Tibial nerve (tissue), 4 donors: ENCODE results near the gene TMED10. TPM values are rescaled to one million over a fixed set of nuclear protein-coding genes. Genes with fewer than 3 reads are reported as not detected.

Source experiments
- DNase-seq, 2 donors: peaks; one replicate each; pipeline ENCODE4 v3.0.0-alpha.2; 2019; ENCODE audit warnings: low spot score in 2 of 2
- H3K27ac ChIP-seq, 4 donors: fragments of 200-600 bp; sonication (generic) in 3 of 4; one replicate each; pipeline ENCODE4 v1.5.1; 2017 to 2019; ENCODE audit warnings: mild to moderate bottlenecking in 1 of 4
- H3K27me3 ChIP-seq, 2 donors: fragments of 200-600 bp; sonication (generic) in 1 of 2; one replicate each; pipeline versions ENCODE4 v1.5.1 to v1.6.0; 2017 to 2019
- H3K36me3 ChIP-seq, 3 donors: fragments of 200-600 bp; sonication (generic); one replicate each; pipeline ENCODE4 v1.5.1; 2018 to 2019
- H3K4me1 ChIP-seq, 4 donors: fragments of 200-600 bp; sonication (generic) in 3 of 4; one replicate each; pipeline ENCODE4 v1.5.1; 2017 to 2019
- H3K4me3 ChIP-seq, 4 donors: fragments of 200-600 bp; sonication (generic) in 3 of 4; one replicate each; pipeline ENCODE4 v1.5.1; 2017 to 2019; ENCODE audit warnings: mild to moderate bottlenecking in 1 of 4, moderate library complexity in 1 of 4
- H3K9me3 ChIP-seq, 4 donors: fragments of 200-600 bp; sonication (generic) in 3 of 4; one replicate each; pipeline ENCODE4 v1.5.1; 2017 to 2019
- EP300 ChIP-seq, 2 donors: sonication (generic); formaldehyde crosslinking; IDR thresholded peaks; one replicate each; pipeline ENCODE4 v1.6.1; 2017; ENCODE audit warnings: antibody characterized with exemption in 2 of 2, mild to moderate bottlenecking in 1 of 2
- POLR2A ChIP-seq, 2 donors: fragments of 450-650 bp; IDR thresholded peaks; one replicate each; pipeline ENCODE4 v1.6.1; 2017; ENCODE audit warnings: antibody characterized with exemption in 2 of 2, mild to moderate bottlenecking in 2 of 2, moderate library complexity in 2 of 2
- WGBS, 2 donors: methylation state at CpG; one replicate each; pipeline ENCODE4 v1.1.5; 2018; 5-methylcytosine and 5-hydroxymethylcytosine counted together
- total RNA-seq, 4 donors: library from RNA; depleted of rRNA; stranded (reverse); fragments of >200 nt; gene quantifications; one replicate each; pipeline ENCODE4 v1.1.0, GENCODE V29; 2016
- TF ChIP-seq, protein P1 (sequence below), 5 experiments: fragments of 200-600 bp in 3 of 5; fragments of 450-650 bp in 2 of 5; sonication (generic) in 3 of 5; IDR thresholded peaks; one replicate each; pipeline ENCODE4 v1.5.1; 2016 to 2019; ENCODE audit warnings: antibody characterized with exemption in 5 of 5, mild to moderate bottlenecking in 3 of 5, moderate library complexity in 2 of 5

Gene TMED10
- total RNA-seq, 4 donors from 2014 or later, result 262 to 296 (median 280) TPM

DNA sequence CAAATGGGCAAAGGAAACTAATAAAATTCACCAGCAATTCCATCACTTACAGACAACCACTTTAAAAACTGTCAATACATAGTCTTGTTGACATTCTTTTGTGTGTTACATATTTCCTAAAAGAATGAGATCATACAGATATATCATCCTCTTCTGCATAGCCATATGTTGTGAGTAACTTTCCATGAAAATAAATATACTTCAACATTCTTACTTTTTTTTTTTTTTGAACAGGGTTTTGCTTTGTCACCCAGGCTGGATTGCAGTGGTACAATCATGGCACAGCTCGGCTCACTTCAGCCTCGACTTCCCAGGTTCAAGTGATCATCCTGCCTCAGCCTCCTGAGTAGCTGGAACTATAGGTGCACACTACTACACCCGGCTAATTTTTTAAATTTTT lies 86.1 kb downstream of the TMED10 start:
- 87 to 96% methylated on average over 3 of the region's 3 CpGs for WGBS, 2 donors
- Histone ChIP-seq H3K4me3 (no peak overlapping the region), H3K36me3 (peaks cover 6 to 100% (median 16%) of the 10 kb centered on the region in 3 donors), H3K9me3 (no peaks in the 10 kb centered on the region), H3K4me1 (no peaks in the 10 kb centered on the region), H3K27ac (no peak overlapping the region), H3K27me3 (no peaks in the 10 kb centered on the region)
- TF ChIP-seq, protein P1, sequence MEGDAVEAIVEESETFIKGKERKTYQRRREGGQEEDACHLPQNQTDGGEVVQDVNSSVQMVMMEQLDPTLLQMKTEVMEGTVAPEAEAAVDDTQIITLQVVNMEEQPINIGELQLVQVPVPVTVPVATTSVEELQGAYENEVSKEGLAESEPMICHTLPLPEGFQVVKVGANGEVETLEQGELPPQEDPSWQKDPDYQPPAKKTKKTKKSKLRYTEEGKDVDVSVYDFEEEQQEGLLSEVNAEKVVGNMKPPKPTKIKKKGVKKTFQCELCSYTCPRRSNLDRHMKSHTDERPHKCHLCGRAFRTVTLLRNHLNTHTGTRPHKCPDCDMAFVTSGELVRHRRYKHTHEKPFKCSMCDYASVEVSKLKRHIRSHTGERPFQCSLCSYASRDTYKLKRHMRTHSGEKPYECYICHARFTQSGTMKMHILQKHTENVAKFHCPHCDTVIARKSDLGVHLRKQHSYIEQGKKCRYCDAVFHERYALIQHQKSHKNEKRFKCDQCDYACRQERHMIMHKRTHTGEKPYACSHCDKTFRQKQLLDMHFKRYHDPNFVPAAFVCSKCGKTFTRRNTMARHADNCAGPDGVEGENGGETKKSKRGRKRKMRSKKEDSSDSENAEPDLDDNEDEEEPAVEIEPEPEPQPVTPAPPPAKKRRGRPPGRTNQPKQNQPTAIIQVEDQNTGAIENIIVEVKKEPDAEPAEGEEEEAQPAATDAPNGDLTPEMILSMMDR (IDR thresholded peaks at IDR 0.05), result no peak
- TF ChIP-seq EP300 (IDR thresholded peaks at IDR 0.05), result no peak
- TF ChIP-seq POLR2A (IDR thresholded peaks at IDR 0.05), result no peak
- DNase-seq, result no peak

DNA sequence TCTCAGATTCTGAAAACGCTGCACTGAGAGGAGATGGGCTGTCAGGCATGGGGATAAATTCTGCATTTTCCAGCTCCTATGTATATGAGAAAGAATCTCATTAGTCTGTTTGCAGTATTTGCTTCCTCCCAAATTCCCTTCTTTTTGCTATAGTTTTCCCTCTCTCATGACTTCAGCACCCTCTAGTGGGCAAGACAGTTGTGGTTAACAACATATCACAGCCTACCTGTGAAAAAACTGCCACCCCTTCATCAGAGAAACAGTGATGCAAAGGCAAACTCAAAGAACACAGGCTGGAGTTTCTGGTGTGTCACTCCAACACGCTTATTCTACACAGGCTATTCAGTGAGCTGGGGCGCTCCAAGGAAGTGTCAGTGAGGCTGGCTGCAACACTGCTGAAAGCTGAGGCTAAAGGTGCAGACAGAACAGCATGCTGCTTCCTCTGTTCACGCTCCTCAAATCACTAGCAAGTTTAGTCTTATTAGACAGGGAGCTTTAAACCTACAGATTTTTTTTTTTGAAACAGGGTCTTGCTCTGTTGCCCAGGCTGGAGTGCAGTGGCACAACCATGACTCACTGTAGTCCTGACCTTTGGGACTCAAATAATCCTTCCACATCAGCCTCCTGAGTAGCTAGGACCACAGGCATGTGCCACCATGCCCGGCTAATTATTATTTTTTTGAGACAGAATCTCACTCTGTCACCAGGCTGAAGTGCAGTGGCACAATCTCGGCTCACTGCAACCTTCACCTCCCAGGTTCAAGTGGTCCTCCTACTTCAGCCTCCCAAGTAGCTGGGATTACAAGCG lies 87.6 kb downstream of the TMED10 start:
- Histone ChIP-seq H3K9me3 (no peaks in the 10 kb centered on the region), H3K27ac (no peak overlapping the region), H3K36me3 (peaks cover 6 to 100% (median 16%) of the 10 kb centered on the region in 3 donors), H3K4me1 (no peaks in the 10 kb centered on the region), H3K4me3 (no peak overlapping the region), H3K27me3 (no peaks in the 10 kb centered on the region)
- TF ChIP-seq EP300 (IDR thresholded peaks at IDR 0.05), result peak in 1 of 2 donors; percentile 9
- no peak for TF ChIP-seq POLR2A (IDR thresholded peaks at IDR 0.05)
- TF ChIP-seq, protein P1 (IDR thresholded peaks at IDR 0.05), result peak; percentile 52 to 83 (median 67)
- WGBS, 2 donors, result 60 to 71% methylated on average over 7 of the region's 7 CpGs
- DNase-seq, result peak in 1 of 2 donors; percentile 92

DNA sequence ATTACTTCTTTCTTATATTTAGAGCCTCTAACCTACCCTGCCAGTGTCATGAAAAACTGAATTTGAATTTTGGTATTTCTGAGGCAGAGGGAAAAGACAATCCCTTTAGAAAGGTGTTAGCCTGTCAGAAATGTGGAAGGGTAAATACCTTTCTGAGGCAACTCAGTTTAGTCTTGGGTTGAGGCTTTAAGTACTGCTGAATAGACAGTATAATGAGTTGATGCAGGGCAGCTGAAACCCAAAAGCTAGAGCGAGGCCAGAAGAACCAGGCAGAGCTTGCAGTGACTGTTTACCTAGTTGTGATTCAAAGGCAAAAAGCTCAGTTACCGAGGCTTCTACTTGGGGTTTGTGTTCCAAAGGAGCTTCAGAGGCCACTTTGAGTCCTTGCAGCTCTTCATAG lies 88.3 kb downstream of the TMED10 start:
- 71 to 80% methylated on average over 2 of the region's 2 CpGs for WGBS, 2 donors
- H3K27ac ChIP-seq, result no peak overlapping the region
- DNase-seq, result no peak
- no peaks in the 10 kb centered on the region for H3K27me3 ChIP-seq
- TF ChIP-seq, protein P1 (IDR thresholded peaks at IDR 0.05), result no peak
- no peak for TF ChIP-seq EP300 (IDR thresholded peaks at IDR 0.05)
- no peak for TF ChIP-seq POLR2A (IDR thresholded peaks at IDR 0.05)
- no peak overlapping the region for H3K4me3 ChIP-seq
- peaks cover 3 to 100% (median 16%) of the 10 kb centered on the region in 3 donors for H3K36me3 ChIP-seq
- no peaks in the 10 kb centered on the region for H3K4me1 ChIP-seq
- H3K9me3 ChIP-seq, result no peaks in the 10 kb centered on the region

DNA sequence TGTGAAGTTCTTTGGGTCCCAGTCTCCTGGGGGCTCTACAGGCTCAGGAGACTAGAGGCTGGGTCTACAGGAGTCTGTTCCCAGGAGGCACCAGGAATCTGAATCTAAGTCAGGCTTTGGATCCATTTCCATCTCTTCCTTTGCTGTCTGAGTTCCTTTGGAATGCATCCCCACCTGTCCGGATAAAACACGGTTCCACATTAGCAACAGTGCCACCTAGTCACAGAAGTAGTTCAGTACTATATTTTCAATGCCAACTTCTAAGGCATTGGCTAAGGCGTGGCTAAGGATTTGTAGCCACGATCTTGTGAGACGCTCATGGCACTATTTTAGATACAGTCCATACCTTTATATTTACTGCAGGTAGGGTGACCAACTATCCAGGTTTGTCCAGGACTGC lies 91.9 kb downstream of the TMED10 start:
- Histone ChIP-seq H3K36me3 (peaks cover 3 to 83% (median 16%) of the 10 kb centered on the region in 3 donors), H3K4me3 (no peak overlapping the region)

DNA sequence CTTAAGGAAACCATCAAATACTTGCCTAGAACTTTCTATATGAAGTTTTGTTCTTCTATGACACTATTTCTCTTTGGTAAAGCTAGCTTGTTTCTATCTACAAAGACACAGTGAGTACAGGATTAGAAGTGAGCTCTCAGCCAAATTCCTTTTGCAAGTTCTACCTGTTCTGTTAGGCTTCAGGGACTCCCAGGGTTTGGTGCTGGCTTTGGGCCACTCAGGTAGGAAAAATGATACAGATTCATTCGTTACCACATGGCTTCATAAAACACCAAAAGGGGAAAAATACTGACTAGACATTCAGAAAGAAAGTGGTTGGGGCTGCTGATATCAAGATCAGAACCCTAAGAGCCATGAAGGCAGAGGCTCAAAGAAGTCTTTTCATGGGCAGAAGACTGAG lies 93.1 kb downstream of the TMED10 start:
- H3K27me3 ChIP-seq, result no peaks in the 10 kb centered on the region
- no peak overlapping the region for H3K27ac ChIP-seq
- peaks cover 3 to 71% (median 15%) of the 10 kb centered on the region in 3 donors for H3K36me3 ChIP-seq
- no peaks in the 10 kb centered on the region for H3K9me3 ChIP-seq
- TF ChIP-seq POLR2A (IDR thresholded peaks at IDR 0.05), result no peak
- no peak for DNase-seq
- 83% methylated on average over 1 of the region's 1 CpG for whole genome bisulfite sequencing, 2 donors
- H3K4me3 ChIP-seq, result no peak overlapping the region
- peaks cover 0 to 17% (median 2%) of the 10 kb centered on the region in 4 donors for H3K4me1 ChIP-seq

More for the DNA sequence above, 91.9 kb downstream of the TMED10 start:
- Histone ChIP-seq H3K4me1 (peaks cover 0 to 17% (median 2%) of the 10 kb centered on the region in 4 donors), H3K27me3 (no peaks in the 10 kb centered on the region), H3K9me3 (no peaks in the 10 kb centered on the region), H3K27ac (no peak overlapping the region)
- 63 to 70% methylated on average over 5 of the region's 5 CpGs for WGBS, 2 donors
- no peak for DNase-seq
- TF ChIP-seq EP300 (IDR thresholded peaks at IDR 0.05) (no peak), POLR2A (IDR thresholded peaks at IDR 0.05) (no peak)
- TF ChIP-seq, protein P1 (IDR thresholded peaks at IDR 0.05), result peak in 1 of 5 experiments; percentile 19
